Neutrophil (primary cell): Measurements from ENCODE around the gene ARAP1.

ENCODE experiments used
- H3K27ac ChIP-seq: fragments of 200-600 bp; sonication (generic); 2 replicates; pipeline ENCODE4 v1.5.1; 2016; ENCODE audit warnings: mild to moderate bottlenecking, moderate library complexity
- H3K27me3 ChIP-seq: fragments of 200-600 bp; sonication (generic); 2 replicates; pipeline ENCODE4 v1.6.0; 2016; ENCODE audit warnings: mild to moderate bottlenecking
- H3K36me3 ChIP-seq: fragments of 200-600 bp; sonication (generic); 2 replicates; pipeline ENCODE4 v1.5.1; 2017
- H3K4me1 ChIP-seq, 2 experiments: fragments of 200-600 bp in 1 of 2; sonication (generic) in 1 of 2; 1 replicate in 1 of 2; 2 replicates in 1 of 2; pipeline versions ENCODE4 v1.5.1 to v1.6.1; 2013 to 2016; ENCODE audit warnings: low read depth in 1 of 2, low read length in 1 of 2, mild to moderate bottlenecking in 1 of 2, moderate library complexity in 1 of 2; ENCODE audit not compliant: control insufficient read depth in 1 of 2, insufficient read depth in 1 of 2
- H3K4me3 ChIP-seq, 2 experiments: fragments of 200-600 bp in 1 of 2; sonication (generic) in 1 of 2; 1 replicate in 1 of 2; 2 replicates in 1 of 2; pipeline ENCODE4 v1.5.1; 2013 to 2016; ENCODE audit warnings: low read depth in 1 of 2, low read length in 1 of 2, mild to moderate bottlenecking in 1 of 2, moderate library complexity in 1 of 2
- H3K9me3 ChIP-seq: fragments of 200-600 bp; sonication (generic); 2 replicates; pipeline ENCODE4 v1.5.1; 2016
- TF ChIP-seq, protein P1 (sequence below): fragments of 200-600 bp; sonication (generic); IDR thresholded peaks from 2 replicates; pipeline ENCODE4 v1.5.1; 2016; ENCODE audit warnings: antibody characterized with exemption

The ARAP1 gene

DNA sequence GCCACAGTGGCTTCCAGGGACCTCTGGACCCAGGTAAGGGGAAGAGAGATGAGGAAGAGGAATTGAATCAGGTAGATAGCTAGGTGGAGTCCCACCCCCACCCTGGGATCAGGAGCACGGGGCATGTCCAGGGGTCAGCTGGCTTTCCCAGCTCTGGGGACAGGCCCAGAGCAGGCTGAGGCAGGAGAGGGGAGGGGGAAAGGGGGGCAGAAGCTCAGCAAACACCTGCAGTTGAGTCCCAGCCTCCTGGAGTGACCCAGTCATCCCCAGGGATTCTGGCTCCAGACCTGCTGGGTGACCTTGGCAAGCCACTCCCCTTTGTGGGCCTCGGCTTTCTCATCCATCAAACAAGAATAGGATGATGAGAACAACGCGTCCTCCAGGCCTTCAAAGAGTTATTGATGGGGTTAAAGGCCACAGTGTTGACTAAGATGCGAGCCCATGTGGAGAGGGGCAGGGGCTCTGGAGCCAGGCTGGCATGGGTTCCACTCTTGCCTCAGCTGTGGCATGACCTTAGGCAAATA, 25.6 kb upstream of the ARAP1 start:
- Histone ChIP-seq H3K9me3 (no peaks in the 10 kb centered on the region), H3K4me1 (peaks cover 60 to 62% of the 10 kb centered on the region in 2 experiments), H3K27ac (peak overlapping the region; percentile 83), H3K27me3 (peaks cover 25% of the 10 kb centered on the region), H3K36me3 (peaks cover 4% of the 10 kb centered on the region), H3K4me3 (no peak overlapping the region)
- TF ChIP-seq, protein P1, sequence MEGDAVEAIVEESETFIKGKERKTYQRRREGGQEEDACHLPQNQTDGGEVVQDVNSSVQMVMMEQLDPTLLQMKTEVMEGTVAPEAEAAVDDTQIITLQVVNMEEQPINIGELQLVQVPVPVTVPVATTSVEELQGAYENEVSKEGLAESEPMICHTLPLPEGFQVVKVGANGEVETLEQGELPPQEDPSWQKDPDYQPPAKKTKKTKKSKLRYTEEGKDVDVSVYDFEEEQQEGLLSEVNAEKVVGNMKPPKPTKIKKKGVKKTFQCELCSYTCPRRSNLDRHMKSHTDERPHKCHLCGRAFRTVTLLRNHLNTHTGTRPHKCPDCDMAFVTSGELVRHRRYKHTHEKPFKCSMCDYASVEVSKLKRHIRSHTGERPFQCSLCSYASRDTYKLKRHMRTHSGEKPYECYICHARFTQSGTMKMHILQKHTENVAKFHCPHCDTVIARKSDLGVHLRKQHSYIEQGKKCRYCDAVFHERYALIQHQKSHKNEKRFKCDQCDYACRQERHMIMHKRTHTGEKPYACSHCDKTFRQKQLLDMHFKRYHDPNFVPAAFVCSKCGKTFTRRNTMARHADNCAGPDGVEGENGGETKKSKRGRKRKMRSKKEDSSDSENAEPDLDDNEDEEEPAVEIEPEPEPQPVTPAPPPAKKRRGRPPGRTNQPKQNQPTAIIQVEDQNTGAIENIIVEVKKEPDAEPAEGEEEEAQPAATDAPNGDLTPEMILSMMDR: no peak

GRCh38 chr11:72776844-72777754, 24.9 kb upstream of the ARAP1 start:
- Histone ChIP-seq H3K4me1 (peaks cover 55 to 57% of the 10 kb centered on the region in 2 experiments), H3K36me3 (peaks cover 4% of the 10 kb centered on the region), H3K27me3 (peaks cover 18% of the 10 kb centered on the region), H3K9me3 (no peaks in the 10 kb centered on the region), H3K4me3 (peak overlapping the region; percentile 13 to 49), H3K27ac (peak overlapping the region; percentile 83)
- TF ChIP-seq, protein P1: peak; percentile 30

DNA sequence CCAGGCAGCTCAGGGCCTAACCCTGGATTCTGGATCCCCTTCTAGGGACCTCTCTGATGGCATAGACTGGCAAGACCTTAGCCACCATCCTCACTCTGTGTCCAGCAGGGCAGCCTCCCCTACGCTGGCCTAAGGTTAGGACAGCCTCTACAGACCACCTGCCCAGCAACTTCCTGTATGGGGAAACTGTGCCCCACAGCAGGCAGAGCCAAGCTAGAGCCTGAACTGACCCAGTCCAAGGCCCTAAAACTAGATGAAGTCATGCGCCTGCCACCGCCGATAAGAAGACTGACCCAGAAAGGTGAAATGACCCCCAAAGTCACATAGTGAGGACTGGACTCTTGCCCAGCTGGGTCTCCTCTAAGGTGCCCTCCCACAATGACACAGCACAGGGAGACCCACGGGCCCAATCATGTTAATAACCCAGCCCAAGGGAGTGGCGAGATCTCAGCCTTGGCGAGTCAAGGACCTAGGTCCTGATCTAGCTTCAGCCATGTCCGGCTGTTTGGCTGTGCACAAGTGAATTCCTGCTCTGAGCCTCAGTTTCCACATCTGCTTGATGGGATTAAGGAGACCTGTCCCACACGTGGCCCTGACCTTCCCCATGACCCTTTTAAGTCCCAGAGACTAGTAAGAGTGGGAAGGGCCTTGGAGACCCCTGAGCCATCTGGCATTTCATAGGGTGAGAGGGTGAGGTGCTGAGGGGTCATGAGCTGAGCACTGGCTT, 24.1 kb upstream of the ARAP1 start:
- Histone ChIP-seq H3K27me3 (peaks cover 16% of the 10 kb centered on the region), H3K27ac (peak overlapping the region; percentile 83), H3K4me3 (peak overlapping the region; percentile 13 to 49), H3K4me1 (peaks cover 50 to 54% of the 10 kb centered on the region in 2 experiments), H3K9me3 (no peaks in the 10 kb centered on the region), H3K36me3 (peaks cover 4% of the 10 kb centered on the region)
- TF ChIP-seq, protein P1: no peak

DNA sequence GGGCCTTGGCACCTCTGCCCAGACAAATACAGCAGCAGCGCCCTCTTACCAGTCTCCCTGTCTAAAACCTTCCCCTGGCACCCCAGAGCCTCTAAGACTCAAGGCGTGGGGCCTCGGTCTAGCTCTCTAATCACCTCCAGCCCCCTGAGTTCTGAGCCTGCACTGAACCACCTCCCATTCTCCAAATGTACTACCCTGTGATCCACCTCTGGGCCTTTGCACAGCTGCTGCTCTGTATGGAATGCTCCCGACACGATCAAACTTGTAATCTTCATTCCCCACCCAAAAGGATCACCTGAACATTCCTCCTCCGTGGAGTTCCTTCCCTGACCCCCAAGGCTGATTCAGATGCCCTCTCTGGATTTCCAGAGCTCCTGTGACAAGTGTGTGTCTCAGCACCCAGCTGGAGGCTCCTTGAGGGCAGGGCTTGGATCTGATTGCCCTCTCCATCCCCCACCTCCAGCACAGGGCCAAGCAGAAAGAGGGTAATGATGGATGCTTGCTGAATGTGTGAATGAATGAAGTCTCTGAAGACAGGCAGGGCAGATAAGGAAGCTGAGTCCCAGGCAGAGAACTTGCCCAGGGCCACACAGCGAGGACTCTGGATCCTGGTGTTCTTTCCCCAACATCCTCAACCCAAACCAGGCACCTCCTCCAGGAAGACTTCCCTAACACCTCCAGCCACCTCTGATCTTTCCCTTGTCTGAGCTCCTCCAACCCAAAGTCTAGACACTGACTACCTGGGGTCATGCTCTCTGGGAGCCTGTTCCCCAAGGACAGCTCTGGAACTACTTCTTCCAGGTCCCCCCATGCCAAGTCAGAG, 23.3 kb upstream of the ARAP1 start:
- peak overlapping the region; percentile 83 for H3K27ac ChIP-seq
- peaks cover 42 to 48% of the 10 kb centered on the region in 2 experiments for H3K4me1 ChIP-seq
- TF ChIP-seq, protein P1: no peak
- H3K9me3 ChIP-seq: no peaks in the 10 kb centered on the region
- H3K27me3 ChIP-seq: peaks cover 9% of the 10 kb centered on the region
- H3K4me3 ChIP-seq: no peak overlapping the region
- peaks cover 4% of the 10 kb centered on the region for H3K36me3 ChIP-seq

DNA sequence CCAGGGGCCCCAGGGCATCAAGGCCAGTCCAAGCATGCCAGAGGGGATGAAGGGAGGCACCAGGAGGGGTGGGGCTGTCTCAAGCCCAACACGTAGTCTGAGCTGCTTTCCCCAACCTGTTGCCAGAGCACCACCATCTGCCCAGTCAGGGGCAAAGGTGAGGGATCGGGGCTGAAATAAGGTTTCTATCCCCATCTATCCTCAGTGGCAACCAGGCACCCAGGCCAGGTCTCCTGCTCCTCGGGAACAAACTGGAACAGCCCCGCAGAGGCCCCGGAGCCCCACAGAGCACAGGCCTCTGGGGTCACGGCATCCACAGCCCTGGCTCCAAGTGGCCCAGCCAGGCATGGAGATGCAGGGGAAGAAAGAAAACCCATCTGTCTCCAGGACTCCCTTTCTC, 22.3 kb upstream of the ARAP1 start:
- Histone ChIP-seq H3K36me3 (peaks cover 4% of the 10 kb centered on the region), H3K4me1 (peaks cover 32 to 38% of the 10 kb centered on the region in 2 experiments), H3K27me3 (no peaks in the 10 kb centered on the region), H3K27ac (no peak overlapping the region), H3K4me3 (no peak overlapping the region), H3K9me3 (no peaks in the 10 kb centered on the region)
- TF ChIP-seq, protein P1: no peak
